K562 (cell line): Measurements from ENCODE around the gene IFITM2. TPM values are rescaled to one million over a fixed set of nuclear protein-coding genes. Genes with fewer than 3 reads are reported as not detected.

ENCODE experiments used
- ARNT ChIP-seq, 2 experiments: fragments of 450-650 bp; IDR thresholded peaks; 2 replicates each; pipeline ENCODE4 v1.6.1; 2016; ENCODE audit warnings: mild to moderate bottlenecking in 1 of 2
- ATF4 ChIP-seq: fragments of 450-650 bp; formaldehyde crosslinking; IDR thresholded peaks from 2 replicates; pipeline ENCODE4 v1.4.0; 2022; ENCODE audit warnings: mild to moderate bottlenecking, moderate library complexity
- BRF1 ChIP-seq: IDR thresholded peaks from 3 replicates; pipeline ENCODE4 v1.6.1; 2011; ENCODE audit warnings: borderline replicate concordance, mild to moderate bottlenecking; ENCODE audit not compliant: insufficient read length; ENCODE audit errors: extremely low read depth
- DEAF1 ChIP-seq: fragments of 450-650 bp; formaldehyde crosslinking; IDR thresholded peaks from 2 replicates; pipeline ENCODE4 v1.4.0; 2020; ENCODE audit warnings: mild to moderate bottlenecking, moderate library complexity
- KDM1A ChIP-seq, 2 experiments: fragments of 450-650 bp; IDR thresholded peaks; 2 replicates each; pipeline ENCODE4 v1.6.1; 2016; ENCODE audit warnings: mild to moderate bottlenecking in 2 of 2
- KLF1 ChIP-seq: fragments of 450-650 bp; IDR thresholded peaks from 2 replicates; pipeline ENCODE4 v1.6.1; 2016; ENCODE audit warnings: missing genetic modification characterization, missing compliant biosample characterization
- SMAD2 ChIP-seq: fragments of 150-350 bp; IDR thresholded peaks from 2 replicates; pipeline ENCODE4 v1.6.1; 2014; ENCODE audit warnings: low read depth, mild to moderate bottlenecking, low read length
- ZKSCAN8 ChIP-seq: fragments of 200-800 bp; sonication (Bioruptor generic); IDR thresholded peaks from 2 replicates; pipeline ENCODE4 v1.6.1; 2016; ENCODE audit warnings: missing genetic modification characterization, missing compliant biosample characterization
- polyA plus RNA-seq, 8 experiments: library from polyadenylated mRNA; depleted of rRNA in 4 of 8; stranded (reverse) in 5 of 8; unstranded in 3 of 8; fragments of >200 nt; fragmentation: Nextera tagmentation in 2 of 8; fragmentation: Illumina TruSeq in 1 of 8; extraction: Ambion mirVana in 2 of 8; extraction: Trizol in 1 of 8; gene quantifications; 2 replicates each; pipeline versions ENCODE4 v1.2.1 to v1.2.3, GENCODE V29; 2011 to 2014; ENCODE audit warnings: inconsistent platforms in 1 of 8, missing spikeins in 1 of 8
- total RNA-seq, 7 experiments: library from RNA; depleted of rRNA in 6 of 7; stranded (reverse); fragments of >200 nt in 6 of 7; fragmentation: Illumina TruSeq in 2 of 7; extraction: Trizol in 2 of 7; gene quantifications; 2 replicates each; pipeline versions ENCODE4 v1.2.1 to v1.2.3, GENCODE V29; 2011 to 2021; ENCODE audit warnings: low replicate concordance in 1 of 7
- TF ChIP-seq, protein P1 (sequence below), 3 experiments: fragments of 200-800 bp in 1 of 3; sonication (Bioruptor generic) in 1 of 3; sonication (generic) in 1 of 3; formaldehyde crosslinking in 1 of 3; IDR thresholded peaks; 2 replicates each; pipeline versions ENCODE4 v1.6.1 to v1.8.0; 2016 to 2022; ENCODE audit warnings: mild to moderate bottlenecking in 2 of 3, missing compliant biosample characterization in 2 of 3, missing genetic modification characterization in 2 of 3, missing genetic modification reagents in 1 of 3
- TF ChIP-seq, protein P2 (sequence below): fragments of 250-450 bp; sonication (Bioruptor Pico); IDR thresholded peaks from 2 replicates; pipeline ENCODE4 v1.4.0; 2020; ENCODE audit warnings: mild to moderate bottlenecking, moderate library complexity

Gene IFITM2
- total and polyA plus RNA-seq, 9 of the 15 experiments (the other 6 are each of a cell fraction or from before 2014, with no cell fraction given) = 52.8 to 4,872 (median 356) TPM

DNA sequence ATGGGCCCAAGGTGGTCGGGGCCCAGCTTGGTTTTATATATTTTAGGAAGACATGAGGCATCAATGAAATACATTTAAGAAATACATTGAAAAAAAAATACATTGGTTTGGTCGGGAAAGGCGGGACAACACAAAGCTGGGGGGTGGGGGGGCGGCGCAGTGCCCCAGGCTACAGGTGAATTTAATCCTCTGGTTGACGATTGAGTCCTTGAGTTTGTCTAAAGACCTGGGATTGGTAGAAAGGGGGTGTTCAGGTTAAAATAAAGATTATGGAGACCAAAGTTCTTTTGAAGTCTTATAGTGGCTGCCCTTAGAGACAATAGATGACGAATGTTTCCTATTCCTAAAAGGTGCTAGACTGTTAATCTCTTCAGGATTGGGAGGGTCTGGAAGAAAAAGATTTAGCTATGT lies 9.3 kb downstream of the IFITM2 start (continued):
- TF ChIP-seq, protein P1, sequence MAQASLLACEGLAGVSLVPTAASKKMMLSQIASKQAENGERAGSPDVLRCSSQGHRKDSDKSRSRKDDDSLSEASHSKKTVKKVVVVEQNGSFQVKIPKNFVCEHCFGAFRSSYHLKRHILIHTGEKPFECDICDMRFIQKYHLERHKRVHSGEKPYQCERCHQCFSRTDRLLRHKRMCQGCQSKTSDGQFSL (CRISPR knock-in tag; IDR thresholded peaks at IDR 0.05) = no peak
- TF ChIP-seq, protein P1 (tag; IDR thresholded peaks at IDR 0.05) = peak in 1 of 2 experiments; percentile 60; a peak in 2 of 4 replicates
- TF ChIP-seq KDM1A (IDR thresholded peaks at IDR 0.05) (0 out of 4 replicates have a peak, but pooled peaks of 1 of the 2 experiments have one; percentile 6), SMAD2 (no peak), DEAF1 (CRISPR knock-in tag) (no peak), KLF1 (tag) (no peak), ARNT (IDR thresholded peaks at IDR 0.05) (no peak), BRF1 (no peak), ZKSCAN8 (CRISPR knock-in tag) (no peak), ATF4 (CRISPR knock-in tag) (no peak)
- TF ChIP-seq, protein P2, sequence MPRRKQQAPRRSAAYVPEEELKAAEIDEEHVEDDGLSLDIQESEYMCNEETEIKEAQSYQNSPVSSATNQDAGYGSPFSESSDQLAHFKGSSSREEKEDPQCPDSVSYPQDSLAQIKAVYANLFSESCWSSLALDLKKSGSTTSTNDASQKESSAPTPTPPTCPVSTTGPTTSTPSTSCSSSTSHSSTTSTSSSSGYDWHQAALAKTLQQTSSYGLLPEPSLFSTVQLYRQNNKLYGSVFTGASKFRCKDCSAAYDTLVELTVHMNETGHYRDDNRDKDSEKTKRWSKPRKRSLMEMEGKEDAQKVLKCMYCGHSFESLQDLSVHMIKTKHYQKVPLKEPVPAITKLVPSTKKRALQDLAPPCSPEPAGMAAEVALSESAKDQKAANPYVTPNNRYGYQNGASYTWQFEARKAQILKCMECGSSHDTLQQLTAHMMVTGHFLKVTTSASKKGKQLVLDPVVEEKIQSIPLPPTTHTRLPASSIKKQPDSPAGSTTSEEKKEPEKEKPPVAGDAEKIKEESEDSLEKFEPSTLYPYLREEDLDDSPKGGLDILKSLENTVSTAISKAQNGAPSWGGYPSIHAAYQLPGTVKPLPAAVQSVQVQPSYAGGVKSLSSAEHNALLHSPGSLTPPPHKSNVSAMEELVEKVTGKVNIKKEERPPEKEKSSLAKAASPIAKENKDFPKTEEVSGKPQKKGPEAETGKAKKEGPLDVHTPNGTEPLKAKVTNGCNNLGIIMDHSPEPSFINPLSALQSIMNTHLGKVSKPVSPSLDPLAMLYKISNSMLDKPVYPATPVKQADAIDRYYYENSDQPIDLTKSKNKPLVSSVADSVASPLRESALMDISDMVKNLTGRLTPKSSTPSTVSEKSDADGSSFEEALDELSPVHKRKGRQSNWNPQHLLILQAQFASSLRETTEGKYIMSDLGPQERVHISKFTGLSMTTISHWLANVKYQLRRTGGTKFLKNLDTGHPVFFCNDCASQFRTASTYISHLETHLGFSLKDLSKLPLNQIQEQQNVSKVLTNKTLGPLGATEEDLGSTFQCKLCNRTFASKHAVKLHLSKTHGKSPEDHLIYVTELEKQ (CRISPR knock-in tag) = no peak
